Naive thymus-derived CD8-positive, alpha-beta T cell (primary cell): Measurements from ENCODE around the gene PTGIR. TPM values are rescaled to one million over a fixed set of nuclear protein-coding genes. Genes with fewer than 3 reads are reported as not detected.

Source experiments
- ATAC-seq, 2 donors: fragments of 150-1000 bp; cut with Tn5 transposase in 1 of 2; sonication (Bioruptor Pico), chemical (Tn5 transposase) in 1 of 2; 1 replicate in 1 of 2; 2 replicates in 1 of 2; pipeline ENCODE4 v1.10.0; 2021; ENCODE audit warnings: mild to moderate bottlenecking in 2 of 2, moderate library complexity in 2 of 2
- POLR2A ChIA-PET: fragments of 350-600 bp; sonication (Branson Sonifier 250); formaldehyde crosslinking; loops from one replicate; lab custom pipeline; 2021; ENCODE audit warnings: antibody characterized with exemption; lab: Charles Lee
- DNase-seq, 10 donors: peaks; one replicate each; pipeline versions ENCODE4 v3.0.0 to v3.0.0-alpha.2; 2020 to 2022
- H3K27ac Mint-ChIP-seq, 10 donors: one replicate each; pipeline ENCODE4 v1.8.0; 2020 to 2022; ENCODE audit warnings: mild to moderate bottlenecking in 10 of 10, mixed read lengths in 10 of 10, moderate library complexity in 4 of 10, inconsistent platforms in 1 of 10
- H3K27me3 Mint-ChIP-seq, 5 donors: one replicate each; pipeline ENCODE4 v1.8.0; 2021 to 2022; ENCODE audit warnings: mixed read lengths in 5 of 5
- H3K36me3 Mint-ChIP-seq, 3 donors: one replicate each; pipeline ENCODE4 v1.8.0; 2020 to 2022; ENCODE audit warnings: mixed read lengths in 3 of 3, mild to moderate bottlenecking in 2 of 3, inconsistent platforms in 1 of 3
- H3K4me1 Mint-ChIP-seq, 4 donors: one replicate each; pipeline ENCODE4 v1.8.0; 2021 to 2022; ENCODE audit warnings: mixed read lengths in 4 of 4
- H3K4me3 Mint-ChIP-seq, 10 donors: one replicate each; pipeline ENCODE4 v1.8.0; 2020 to 2022; ENCODE audit warnings: mild to moderate bottlenecking in 10 of 10, mixed read lengths in 10 of 10, moderate library complexity in 6 of 10, inconsistent platforms in 1 of 10
- H3K9me3 Mint-ChIP-seq, 9 donors: one replicate each; pipeline ENCODE4 v1.8.0; 2020 to 2022; ENCODE audit warnings: mixed read lengths in 9 of 9, mild to moderate bottlenecking in 3 of 9, inconsistent platforms in 1 of 9, moderate library complexity in 1 of 9
- polyA plus RNA-seq, 3 donors: library from polyadenylated mRNA; unstranded; fragments of 300-500 nt; fragmentation: Illumina TruSeq; gene quantifications; one replicate each; pipeline ENCODE4 v1.2.3, GENCODE V29; 2021
- total RNA-seq, 8 experiments: library from RNA in 2 of 8; stranded (reverse) in 2 of 8; gene quantifications; one replicate each; pipeline ENCODE4 v1.2.3 and lab custom pipeline; 2021 to 2026

The PTGIR gene
- total and polyA plus RNA-seq, 5 experiments from 2014 or later, result 0.12 to 2.8 (median 0.40) TPM; not detected in 1

DNA sequence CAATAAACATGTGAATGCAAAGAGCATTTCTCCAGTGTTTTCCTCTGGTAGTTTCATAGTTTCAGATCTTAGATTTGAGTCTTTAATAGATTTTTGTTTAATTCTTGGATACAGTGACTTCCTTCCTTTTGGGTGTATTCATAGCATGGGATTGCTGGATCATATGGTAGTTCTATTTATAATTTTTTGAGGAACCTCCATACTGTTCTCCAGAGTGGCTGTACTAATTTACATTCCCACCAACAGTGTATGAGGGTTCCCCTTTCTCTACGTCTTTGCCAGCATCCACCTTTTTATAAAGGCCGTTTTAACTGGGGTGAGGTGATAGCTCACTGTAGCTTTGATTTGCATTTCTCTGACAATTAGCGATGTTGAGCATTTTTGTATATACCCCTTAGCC is 33.0 kb downstream of the PTGIR start:
- no peaks in the 10 kb centered on the region for H3K27me3 Mint-ChIP-seq
- POLR2A ChIA-PET, result interaction anchor here (1.2 kb wide), 1 partner anchor 8 kb away, joined by 3 read pairs; no protein-coding TSS in a partner anchor
- no peak overlapping the region for H3K4me3 Mint-ChIP-seq
- no peak overlapping the region for H3K27ac Mint-ChIP-seq
- ATAC-seq (no peak), DNase-seq (no peak)
- no peaks in the 10 kb centered on the region for H3K9me3 Mint-ChIP-seq
- no peaks in the 10 kb centered on the region for H3K36me3 Mint-ChIP-seq
- H3K4me1 Mint-ChIP-seq, result peaks cover 0 to 7% (median 1%) of the 10 kb centered on the region in 4 donors

DNA sequence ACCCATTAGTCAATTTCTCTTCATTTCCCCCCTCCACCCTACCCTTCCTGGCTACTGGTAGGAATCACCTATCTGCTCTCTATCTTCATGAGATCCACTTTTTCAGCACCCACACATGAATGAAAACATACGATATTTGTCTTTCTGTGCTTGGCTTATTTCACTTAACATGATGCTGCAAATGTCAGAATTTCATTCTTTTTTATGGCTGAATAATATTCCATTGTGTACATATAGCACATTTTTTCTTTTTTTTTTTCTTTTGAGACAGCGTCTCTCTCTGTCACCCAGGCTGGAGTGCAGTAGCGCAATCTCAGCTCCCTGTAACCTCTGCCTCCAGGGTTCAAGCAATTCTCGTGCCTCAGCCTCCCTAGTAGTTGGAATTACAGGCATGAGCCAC is 33.6 kb downstream of the PTGIR start:
- no peak for DNase-seq
- Mint-ChIP-seq H3K27ac (no peak overlapping the region), H3K4me3 (no peak overlapping the region), H3K4me1 (peaks cover 0 to 3% (median 1%) of the 10 kb centered on the region in 4 donors), H3K27me3 (no peaks in the 10 kb centered on the region), H3K36me3 (no peaks in the 10 kb centered on the region), H3K9me3 (no peaks in the 10 kb centered on the region)
- no peak for ATAC-seq
- POLR2A ChIA-PET, result interaction anchor here (1.2 kb wide), 1 partner anchor 9 kb away, joined by 3 read pairs; no protein-coding TSS in a partner anchor

DNA sequence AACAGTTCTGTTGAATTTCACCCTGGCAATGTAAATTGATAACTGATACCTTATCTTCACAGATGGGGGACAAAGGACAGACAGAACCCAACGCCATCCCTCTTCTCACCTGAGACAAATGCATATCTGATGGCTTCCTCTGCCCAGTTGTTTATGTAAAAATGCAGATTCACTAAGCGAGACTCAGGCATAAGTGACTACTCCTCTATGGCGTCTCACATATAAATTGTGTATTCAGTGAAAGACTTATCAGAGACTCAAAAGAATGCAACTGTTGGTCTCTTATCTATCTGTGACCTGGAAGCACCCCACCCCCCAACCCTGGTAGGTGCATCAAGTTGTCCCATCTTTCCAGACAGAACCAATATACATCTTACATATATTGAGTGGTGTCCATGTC is 37.0 kb downstream of the PTGIR start:
- Mint-ChIP-seq H3K9me3 (no peaks in the 10 kb centered on the region), H3K36me3 (no peaks in the 10 kb centered on the region), H3K4me3 (no peak overlapping the region), H3K27me3 (peaks cover 0 to 2% (median 0%) of the 10 kb centered on the region in 5 donors), H3K4me1 (peaks cover 5 to 8% (median 6%) of the 10 kb centered on the region in 4 donors), H3K27ac (no peak overlapping the region)
- no peak for ATAC-seq
- no peak for DNase-seq
- POLR2A ChIA-PET, result no interaction called here

DNA sequence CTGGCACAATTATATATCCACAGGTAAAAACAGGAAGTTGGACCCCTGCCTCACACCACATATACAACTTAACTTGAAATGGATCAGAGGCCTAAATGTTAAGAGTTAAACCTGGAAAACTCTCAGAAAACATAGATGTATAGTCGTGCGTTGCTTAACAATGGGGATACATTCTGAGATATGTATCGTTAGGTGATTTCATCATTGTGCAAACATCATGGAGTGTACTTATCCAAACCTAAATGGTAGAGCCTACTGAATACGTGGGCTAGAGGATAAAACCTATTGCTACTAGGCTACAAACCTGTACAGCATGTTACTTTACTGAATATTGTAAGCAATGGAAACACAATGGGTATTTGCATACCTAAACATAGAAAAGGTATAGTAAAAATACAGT is 38.6 kb downstream of the PTGIR start:
- DNase-seq (no peak), ATAC-seq (no peak)
- POLR2A ChIA-PET, result no interaction called here
- Mint-ChIP-seq H3K36me3 (no peaks in the 10 kb centered on the region), H3K27me3 (peaks cover 0 to 2% (median 0%) of the 10 kb centered on the region in 5 donors), H3K4me1 (peaks cover 3 to 7% (median 5%) of the 10 kb centered on the region in 4 donors), H3K27ac (no peak overlapping the region), H3K9me3 (no peaks in the 10 kb centered on the region), H3K4me3 (no peak overlapping the region)

DNA sequence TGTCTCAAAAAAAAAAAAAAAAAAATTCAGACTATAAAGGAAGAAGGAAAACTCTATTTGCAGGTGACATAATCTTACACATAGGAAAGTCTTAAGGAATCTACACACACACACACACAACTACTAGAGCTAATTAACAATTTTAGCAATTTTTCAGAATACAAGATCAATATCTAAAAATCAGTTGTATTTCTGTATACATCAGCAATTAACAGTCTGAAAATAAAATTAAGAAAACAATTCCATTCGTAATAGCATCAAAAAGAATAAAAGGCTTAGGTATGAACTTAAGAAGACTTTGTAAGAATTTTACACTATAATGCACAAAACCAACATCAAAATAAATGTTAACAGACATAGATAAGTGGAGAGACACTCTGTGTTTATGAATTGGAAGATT is 39.4 kb downstream of the PTGIR start:
- DNase-seq (no peak), ATAC-seq (no peak)
- Mint-ChIP-seq H3K36me3 (no peaks in the 10 kb centered on the region), H3K4me1 (peaks cover 3 to 7% (median 5%) of the 10 kb centered on the region in 4 donors), H3K27me3 (peaks cover 0 to 2% (median 0%) of the 10 kb centered on the region in 5 donors), H3K27ac (peak overlapping the region in 1 of 10 donors; percentile 19), H3K4me3 (no peak overlapping the region), H3K9me3 (peaks cover 0 to under 1% (median 0%) of the 10 kb centered on the region in 9 donors)
- POLR2A ChIA-PET, result no interaction called here

- no peak overlapping the region for H3K4me3 Mint-ChIP-seq
- POLR2A ChIA-PET, result interaction anchor here (0.9 kb wide), 1 partner anchor 20 kb away, joined by 4 read pairs; the partner anchor contains the start of gene CALM3
- no peak overlapping the region for H3K27ac Mint-ChIP-seq
- DNase-seq, result no peak
- H3K4me1 Mint-ChIP-seq, result peaks cover 14 to 29% (median 20%) of the 10 kb centered on the region in 4 donors
- peaks cover 0 to 3% (median 0%) of the 10 kb centered on the region in 5 donors for H3K27me3 Mint-ChIP-seq
- peaks cover 0 to 1% (median 0%) of the 10 kb centered on the region in 9 donors for H3K9me3 Mint-ChIP-seq
- no peaks in the 10 kb centered on the region for H3K36me3 Mint-ChIP-seq
- ATAC-seq, result no peak
These were observed 44.6 kb downstream of the PTGIR start for GRCh38 chr19:46580247-46580646.

GRCh38 chr19:46579361-46579879 is 45.5 kb downstream of the PTGIR start:
- peak; percentile 42 to 86 for ATAC-seq
- H3K4me3 Mint-ChIP-seq, result no peak overlapping the region
- H3K9me3 Mint-ChIP-seq, result peaks cover 0 to 1% (median 0%) of the 10 kb centered on the region in 9 donors
- POLR2A ChIA-PET, result interaction anchor here (0.9 kb wide), 1 partner anchor 21 kb away, joined by 4 read pairs; the partner anchor contains the start of gene CALM3
- peaks cover 17 to 34% (median 26%) of the 10 kb centered on the region in 4 donors for H3K4me1 Mint-ChIP-seq
- no peaks in the 10 kb centered on the region for H3K36me3 Mint-ChIP-seq
- H3K27me3 Mint-ChIP-seq, result peaks cover 0 to 3% (median 0%) of the 10 kb centered on the region in 5 donors
- peak overlapping the region in 3 of 10 donors; percentile 53 to 59 (median 57) for H3K27ac Mint-ChIP-seq
- peak in 6 of 10 donors; percentile 32 to 58 (median 43) for DNase-seq

GRCh38 chr19:46578450-46578849 is 46.4 kb downstream of the PTGIR start:
- Mint-ChIP-seq H3K36me3 (no peaks in the 10 kb centered on the region), H3K4me1 (peaks cover 19 to 35% (median 26%) of the 10 kb centered on the region in 4 donors), H3K9me3 (peaks cover 0 to 1% (median 0%) of the 10 kb centered on the region in 9 donors), H3K27me3 (peaks cover 0 to 1% (median 0%) of the 10 kb centered on the region in 5 donors), H3K27ac (no peak overlapping the region), H3K4me3 (no peak overlapping the region)
- ATAC-seq, result no peak
- no peak for DNase-seq
- POLR2A ChIA-PET, result interaction anchor here (0.5 kb wide), 1 partner anchor 124 kb away, joined by 3 read pairs; no protein-coding TSS in a partner anchor

- peaks cover 0 to 3% (median 1%) of the 10 kb centered on the region in 5 donors for H3K27me3 Mint-ChIP-seq
- peak overlapping the region in 7 of 10 donors; percentile 41 to 89 (median 60) for H3K27ac Mint-ChIP-seq
- peaks cover 0 to 2% (median 0%) of the 10 kb centered on the region in 3 donors for H3K36me3 Mint-ChIP-seq
- DNase-seq (peak in 7 of 10 donors; percentile 14 to 51 (median 39)), ATAC-seq (peak; percentile 53 to 90)
- POLR2A ChIA-PET, result interaction anchor here (0.6 kb wide), 1 partner anchor 855 kb away, joined by 5 read pairs; no protein-coding TSS in a partner anchor
- peak overlapping the region in 8 of 10 donors; percentile 16 to 76 (median 58) for H3K4me3 Mint-ChIP-seq
- H3K9me3 Mint-ChIP-seq, result no peaks in the 10 kb centered on the region
- peaks cover 22 to 35% (median 27%) of the 10 kb centered on the region in 4 donors for H3K4me1 Mint-ChIP-seq
These were observed 50.4 kb downstream of the PTGIR start for GRCh38 chr19:46574533-46574932.

DNA sequence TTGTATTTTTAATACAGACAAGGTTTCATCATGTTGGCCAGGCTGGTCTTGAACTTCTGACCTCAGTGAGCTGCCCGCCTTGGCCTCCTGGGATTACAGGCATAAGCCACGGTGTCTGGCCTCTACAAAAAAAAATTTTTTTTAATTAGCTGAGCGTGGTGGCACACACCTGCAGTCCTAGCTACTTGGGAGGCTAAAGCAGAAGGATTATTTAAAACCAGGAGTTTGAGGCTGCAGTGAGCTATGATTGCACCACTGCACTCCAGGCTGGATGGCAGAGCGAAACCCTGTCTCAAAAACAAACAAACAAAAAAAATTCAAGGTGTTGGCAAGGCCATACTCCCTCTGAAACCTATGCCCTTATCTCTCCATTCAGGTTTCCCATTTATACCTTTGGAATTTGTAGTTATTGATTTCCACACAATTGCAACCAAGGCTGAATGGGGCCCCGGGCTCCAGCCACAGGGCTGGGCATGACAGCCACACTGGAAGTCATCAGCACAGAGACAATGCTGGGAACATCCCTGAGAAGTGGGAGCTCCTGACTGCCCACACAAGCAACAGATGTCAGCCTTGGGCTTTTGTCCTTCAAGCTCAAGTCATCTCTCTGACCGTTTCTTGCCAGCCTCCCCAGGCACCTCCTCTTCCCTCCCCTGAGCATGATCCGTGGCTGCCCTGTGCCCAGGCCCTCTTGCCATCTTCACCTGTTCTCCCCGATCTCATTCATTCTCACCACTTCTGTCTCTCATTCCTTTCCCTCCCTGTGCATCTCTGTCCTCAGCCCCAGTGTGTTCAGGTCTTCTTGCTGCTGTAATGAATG is 51.0 kb downstream of the PTGIR start:
- H3K4me1 Mint-ChIP-seq, result peaks cover 17 to 30% (median 25%) of the 10 kb centered on the region in 4 donors
- DNase-seq, result no peak
- H3K27me3 Mint-ChIP-seq, result peaks cover 0 to 3% (median 0%) of the 10 kb centered on the region in 5 donors
- peak overlapping the region in 7 of 10 donors; percentile 16 to 76 (median 59) for H3K4me3 Mint-ChIP-seq
- H3K9me3 Mint-ChIP-seq, result no peaks in the 10 kb centered on the region
- ATAC-seq, result no peak
- POLR2A ChIA-PET, result no interaction called here
- H3K27ac Mint-ChIP-seq, result peak overlapping the region in 6 of 10 donors; percentile 11 to 89 (median 62)
- peaks cover 0 to 2% (median 0%) of the 10 kb centered on the region in 3 donors for H3K36me3 Mint-ChIP-seq

- Mint-ChIP-seq H3K27ac (no peak overlapping the region), H3K27me3 (peaks cover 0 to 3% (median 0%) of the 10 kb centered on the region in 5 donors), H3K4me3 (no peak overlapping the region), H3K36me3 (peaks cover 0 to 2% (median 0%) of the 10 kb centered on the region in 3 donors), H3K9me3 (no peaks in the 10 kb centered on the region), H3K4me1 (peaks cover 16 to 24% (median 18%) of the 10 kb centered on the region in 4 donors)
- ATAC-seq, result peak in 1 of 2 donors; percentile 42
- POLR2A ChIA-PET, result no interaction called here
- no peak for DNase-seq
These were observed 53.4 kb downstream of the PTGIR start for GRCh38 chr19:46571495-46571894.
